ENCODE results near the gene ATXN7L3. TPM values are rescaled to one million over a fixed set of nuclear protein-coding genes. Genes with fewer than 3 reads are reported as not detected.

Gene ATXN7L3
- total and polyA plus RNA-seq, 9 of the 15 experiments (the other 6 are each of a cell fraction or from before 2014, with no cell fraction given), result 0.62 to 66.1 (median 33.2) TPM

GRCh38 chr17:44199553-44200477 lies at the start of gene ATXN7L3 (continued):
- no peak for TF ChIP-seq MGA (IDR thresholded peaks at IDR 0.05)
- no peak for TF ChIP-seq NR2C2 (CRISPR knock-in tag; IDR thresholded peaks at IDR 0.05)
- TF ChIP-seq NR2C2 (tag; IDR thresholded peaks at IDR 0.05), result peak; percentile 65
- TF ChIP-seq TARDBP (IDR thresholded peaks at IDR 0.05), result no peak
- no peak for TF ChIP-seq IRF1 (CRISPR knock-in tag; IDR thresholded peaks at IDR 0.05; ENCODE audit: borderline replicate concordance)
- TF ChIP-seq ZSCAN29 (IDR thresholded peaks at IDR 0.05), result no peak
- TF ChIP-seq ZNF778 (CRISPR knock-in tag; IDR thresholded peaks at IDR 0.05), result no peak
- no peak for TF ChIP-seq E2F8 (IDR thresholded peaks at IDR 0.05; ENCODE audit: low read depth, partially characterized antibody)
- no peak for TF ChIP-seq FUS (optimal IDR thresholded peaks at IDR 0.05; ENCODE audit: low read depth, low read length)

Measured in K562 (cell line).